Measurements from ENCODE around the gene OOSP4A. TPM values are rescaled to one million over a fixed set of nuclear protein-coding genes. Genes with fewer than 3 reads are reported as not detected.

The OOSP4A gene
- total RNA-seq, 1 donor = not detected

DNA sequence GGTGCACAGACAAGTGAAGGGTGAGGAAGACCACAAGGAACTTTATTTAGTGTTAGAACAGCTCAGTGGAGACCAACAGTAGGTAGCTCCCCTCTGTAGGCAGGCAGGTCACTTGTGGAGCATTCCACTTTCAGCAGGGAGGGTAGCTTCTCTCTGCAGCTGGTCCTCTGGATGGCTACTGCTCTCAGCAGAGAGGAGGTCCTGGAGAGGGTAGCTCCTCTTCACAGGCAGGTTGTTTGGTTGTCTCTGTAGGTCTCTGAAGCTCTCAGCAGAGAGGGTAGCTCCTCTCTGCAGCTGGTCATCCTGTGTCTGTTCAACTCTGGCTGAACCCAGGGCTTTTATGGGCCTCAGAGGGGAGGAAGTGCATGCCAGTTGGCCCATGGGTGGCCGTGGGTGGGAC is 32.1 kb upstream of the OOSP4A start:
- no peak overlapping the region for H2AFZ ChIP-seq (ENCODE audit: low read length)
- H4K20me1 ChIP-seq (ENCODE audit: insufficient read depth, low read length) = no peaks in the 10 kb centered on the region
- no peaks in the 10 kb centered on the region for H3K4me1 ChIP-seq (ENCODE audit: insufficient read depth, low read length)
- no peaks in the 10 kb centered on the region for H3K27me3 ChIP-seq (ENCODE audit: insufficient read depth, low read length)
- no peak for DNase-seq (ENCODE audit: insufficient read length, low spot score, missing footprints)
- no peak overlapping the region for H3K4me3 ChIP-seq (ENCODE audit: insufficient read depth, low read length)
- H3K79me2 ChIP-seq (ENCODE audit: insufficient read depth, low read length) = no peaks in the 10 kb centered on the region
- H3K9me3 ChIP-seq (ENCODE audit: low read depth, low read length) = no peaks in the 10 kb centered on the region
- no peaks in the 10 kb centered on the region for H3K36me3 ChIP-seq (ENCODE audit: insufficient read depth, low read length)
- no peak overlapping the region for H3K27ac ChIP-seq (ENCODE audit: low read depth, low read length)
- no peak overlapping the region for H3K4me2 ChIP-seq (ENCODE audit: insufficient read depth, low read length)
- TF ChIP-seq, protein P1, sequence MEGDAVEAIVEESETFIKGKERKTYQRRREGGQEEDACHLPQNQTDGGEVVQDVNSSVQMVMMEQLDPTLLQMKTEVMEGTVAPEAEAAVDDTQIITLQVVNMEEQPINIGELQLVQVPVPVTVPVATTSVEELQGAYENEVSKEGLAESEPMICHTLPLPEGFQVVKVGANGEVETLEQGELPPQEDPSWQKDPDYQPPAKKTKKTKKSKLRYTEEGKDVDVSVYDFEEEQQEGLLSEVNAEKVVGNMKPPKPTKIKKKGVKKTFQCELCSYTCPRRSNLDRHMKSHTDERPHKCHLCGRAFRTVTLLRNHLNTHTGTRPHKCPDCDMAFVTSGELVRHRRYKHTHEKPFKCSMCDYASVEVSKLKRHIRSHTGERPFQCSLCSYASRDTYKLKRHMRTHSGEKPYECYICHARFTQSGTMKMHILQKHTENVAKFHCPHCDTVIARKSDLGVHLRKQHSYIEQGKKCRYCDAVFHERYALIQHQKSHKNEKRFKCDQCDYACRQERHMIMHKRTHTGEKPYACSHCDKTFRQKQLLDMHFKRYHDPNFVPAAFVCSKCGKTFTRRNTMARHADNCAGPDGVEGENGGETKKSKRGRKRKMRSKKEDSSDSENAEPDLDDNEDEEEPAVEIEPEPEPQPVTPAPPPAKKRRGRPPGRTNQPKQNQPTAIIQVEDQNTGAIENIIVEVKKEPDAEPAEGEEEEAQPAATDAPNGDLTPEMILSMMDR (IDR thresholded peaks at IDR 0.05; ENCODE audit: extremely low read depth, low read depth, low read length) = no peak

DNA sequence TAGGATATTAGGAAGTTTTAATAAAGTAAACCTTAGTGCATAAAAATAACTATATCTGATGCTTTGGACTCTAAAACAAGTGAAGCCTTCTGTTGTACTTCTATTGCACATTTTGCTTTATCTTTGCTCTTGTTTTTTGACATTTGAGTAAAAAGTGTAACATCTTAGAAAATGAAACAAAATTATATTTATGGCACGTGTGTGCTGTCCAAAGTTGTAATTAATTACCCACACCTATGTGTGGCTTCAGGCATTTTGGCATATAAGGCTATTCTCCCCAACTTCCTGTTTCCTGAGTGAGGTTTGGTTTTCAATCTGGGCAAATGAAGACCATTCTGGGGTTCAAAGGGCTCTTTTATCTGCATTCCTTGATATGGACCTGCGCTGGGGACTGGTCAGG is 25.7 kb upstream of the OOSP4A start, which contains the start of gene OOSP1:
Gene OOSP1, plus strand, starts transcription at position 301 of the 400 bp plus-strand sequence. Its CDS starts 23 bp downstream, at position 324.
- H3K27me3 ChIP-seq (ENCODE audit: insufficient read depth, low read length) = no peaks in the 10 kb centered on the region
- no peak within 1 kb of the TSS for H2AFZ ChIP-seq (ENCODE audit: low read length)
- no peaks in the 10 kb centered on the region for H3K36me3 ChIP-seq (ENCODE audit: insufficient read depth, low read length)
- no peak within 1 kb of the TSS for H3K4me2 ChIP-seq (ENCODE audit: insufficient read depth, low read length)
- no peak for DNase-seq (ENCODE audit: insufficient read length, low spot score, missing footprints)
- no peak within 1 kb of the TSS for H3K4me3 ChIP-seq (ENCODE audit: insufficient read depth, low read length)
- no peaks in the 10 kb centered on the region for H3K79me2 ChIP-seq (ENCODE audit: insufficient read depth, low read length)
- no peak within 1 kb of the TSS for H3K27ac ChIP-seq (ENCODE audit: low read depth, low read length)
- H3K9me3 ChIP-seq (ENCODE audit: low read depth, low read length) = no peaks in the 10 kb centered on the region
- H4K20me1 ChIP-seq (ENCODE audit: insufficient read depth, low read length) = no peaks in the 10 kb centered on the region
- no peaks in the 10 kb centered on the region for H3K4me1 ChIP-seq (ENCODE audit: insufficient read depth, low read length)
- TF ChIP-seq, protein P1 (IDR thresholded peaks at IDR 0.05; ENCODE audit: extremely low read depth, low read depth, low read length) = no peak

DNA sequence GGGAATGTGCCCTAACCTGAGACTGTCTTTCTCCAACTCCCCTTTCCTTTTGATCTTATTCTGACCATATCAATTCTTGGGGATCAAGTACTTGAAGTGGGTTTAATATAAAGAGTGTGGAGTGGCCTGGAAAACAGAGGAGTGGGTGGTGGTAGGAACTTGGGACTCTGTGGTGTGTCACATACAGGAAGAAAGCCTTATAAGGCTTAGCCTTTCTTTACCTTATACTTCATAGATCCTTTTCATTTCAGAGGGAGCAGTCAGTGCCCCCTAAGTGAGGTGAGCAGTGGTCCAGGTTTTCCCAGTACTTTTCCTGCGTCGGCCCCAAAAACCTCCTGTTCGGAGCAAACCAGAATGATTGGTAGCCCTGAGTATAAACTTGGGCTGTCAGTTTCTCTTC is 25.1 kb upstream of the OOSP4A start:
- no peak for DNase-seq (ENCODE audit: insufficient read length, low spot score, missing footprints)
- TF ChIP-seq, protein P1 (IDR thresholded peaks at IDR 0.05; ENCODE audit: extremely low read depth, low read depth, low read length) = no peak
- H3K27ac ChIP-seq (ENCODE audit: low read depth, low read length) = no peak overlapping the region

DNA sequence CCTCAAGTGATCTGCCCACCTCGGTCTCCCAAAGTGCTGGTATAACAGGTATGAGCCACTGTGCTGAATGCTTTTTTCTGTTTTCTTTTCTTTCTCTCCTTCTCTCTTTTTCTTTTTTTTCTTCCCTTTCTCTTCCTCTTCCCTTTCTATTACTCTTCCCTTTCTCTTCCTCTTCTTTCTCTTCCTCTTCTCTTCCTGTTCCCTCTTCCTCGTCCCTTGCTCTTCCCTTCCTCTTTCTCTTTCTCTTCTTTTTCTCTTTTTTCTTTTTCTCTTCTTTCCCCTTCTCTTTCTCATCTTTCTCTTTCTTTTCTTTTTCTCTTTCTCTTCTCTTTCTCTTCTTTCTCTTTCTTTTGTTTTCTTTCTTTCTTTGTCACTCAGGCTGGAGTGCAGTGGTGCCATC is 24.4 kb upstream of the OOSP4A start:
- Histone ChIP-seq H3K27me3 (ENCODE audit: insufficient read depth, low read length) (no peaks in the 10 kb centered on the region), H3K4me1 (ENCODE audit: insufficient read depth, low read length) (no peaks in the 10 kb centered on the region), H2AFZ (ENCODE audit: low read length) (no peak overlapping the region), H3K4me2 (ENCODE audit: insufficient read depth, low read length) (no peak overlapping the region), H3K4me3 (ENCODE audit: insufficient read depth, low read length) (no peak overlapping the region), H3K9me3 (ENCODE audit: low read depth, low read length) (no peaks in the 10 kb centered on the region), H3K36me3 (ENCODE audit: insufficient read depth, low read length) (no peaks in the 10 kb centered on the region), H4K20me1 (ENCODE audit: insufficient read depth, low read length) (no peaks in the 10 kb centered on the region), H3K27ac (ENCODE audit: low read depth, low read length) (no peak overlapping the region), H3K79me2 (ENCODE audit: insufficient read depth, low read length) (no peaks in the 10 kb centered on the region)
- no peak for DNase-seq (ENCODE audit: insufficient read length, low spot score, missing footprints)
- TF ChIP-seq, protein P1 (IDR thresholded peaks at IDR 0.05; ENCODE audit: extremely low read depth, low read depth, low read length) = no peak

More for the DNA sequence above, 25.1 kb upstream of the OOSP4A start:
- Histone ChIP-seq H3K4me3 (ENCODE audit: insufficient read depth, low read length) (no peak overlapping the region), H3K27me3 (ENCODE audit: insufficient read depth, low read length) (no peaks in the 10 kb centered on the region), H3K79me2 (ENCODE audit: insufficient read depth, low read length) (no peaks in the 10 kb centered on the region), H4K20me1 (ENCODE audit: insufficient read depth, low read length) (no peaks in the 10 kb centered on the region), H3K36me3 (ENCODE audit: insufficient read depth, low read length) (no peaks in the 10 kb centered on the region), H3K4me1 (ENCODE audit: insufficient read depth, low read length) (no peaks in the 10 kb centered on the region), H3K9me3 (ENCODE audit: low read depth, low read length) (no peaks in the 10 kb centered on the region), H2AFZ (ENCODE audit: low read length) (no peak overlapping the region), H3K4me2 (ENCODE audit: insufficient read depth, low read length) (no peak overlapping the region)

Data from osteoblast (primary cell).